GM13977 (cell line): ENCODE measurements around the gene ATPAF1.

ENCODE experiments used
- DNase-seq: peaks from one replicate; pipeline ENCODE4 v3.0.0; 2012; ENCODE audit warnings: low spot score
- CTCF ChIP-seq: IDR thresholded peaks from 2 replicates; pipeline ENCODE4 v1.5.1; 2012; ENCODE audit warnings: mild to moderate bottlenecking, control low read depth; ENCODE audit not compliant: insufficient read depth; ENCODE audit errors: extremely low read depth, missing control alignments
- in situ Hi-C: fragments of 300-500 bp; cut with MboI; formaldehyde crosslinking; loops from one replicate; pipeline ENCODE4 v1.12.0; 2022; ENCODE audit warnings: low sequenced_read_pairs, low pct_unique_long_range_greater_than_20kb, mixed read lengths, inconsistent platforms; ENCODE audit not compliant: unreplicated experiment

The ATPAF1 gene

DNA sequence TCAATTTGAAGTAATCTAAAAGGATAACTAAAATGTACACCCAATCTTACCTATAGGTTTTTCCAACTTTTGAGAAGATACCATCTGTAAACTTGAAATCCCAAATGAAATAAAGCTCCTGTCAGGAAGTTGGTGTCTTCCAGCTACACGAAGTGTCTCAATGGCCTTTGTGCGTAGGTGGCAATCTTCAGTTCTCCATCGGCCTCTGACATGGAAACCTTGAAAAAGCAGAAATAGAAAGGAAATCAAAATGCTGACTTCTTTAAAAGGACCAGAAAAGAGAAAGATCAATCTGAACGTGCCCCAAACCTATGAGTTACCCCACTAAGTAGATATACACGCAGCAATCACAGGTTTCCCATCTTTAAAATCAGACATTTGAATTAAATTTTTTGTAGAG, 74.1 kb downstream of the ATPAF1 start:
- no peak for TF ChIP-seq CTCF
- DNase-seq: no peak
- in situ Hi-C loops: no loop called here

DNA sequence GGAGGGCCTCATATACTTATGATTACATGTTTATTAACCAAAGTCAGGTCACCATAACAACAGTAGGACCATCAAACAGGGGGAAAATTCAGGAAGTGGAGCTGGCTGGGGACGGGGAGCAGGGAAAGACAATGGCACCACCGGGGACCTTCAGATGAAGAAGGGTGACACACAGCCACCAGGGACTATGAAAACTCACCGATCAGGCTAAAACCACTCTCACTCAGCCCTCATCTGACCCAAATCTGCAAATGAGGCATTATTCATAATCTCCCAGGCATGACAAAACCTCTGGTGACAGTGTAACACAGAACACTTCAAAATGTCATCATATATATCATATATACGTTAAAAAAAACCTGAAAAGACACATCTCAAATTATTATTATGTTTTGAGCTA, 75.3 kb downstream of the ATPAF1 start:
- no peak for DNase-seq
- TF ChIP-seq CTCF: no peak
- in situ Hi-C loops: no loop called here

GRCh38 chr1:46589529-46589928, 78.6 kb downstream of the ATPAF1 start:
- in situ Hi-C loops: no loop called here
- TF ChIP-seq CTCF: no peak
- DNase-seq: no peak

DNA sequence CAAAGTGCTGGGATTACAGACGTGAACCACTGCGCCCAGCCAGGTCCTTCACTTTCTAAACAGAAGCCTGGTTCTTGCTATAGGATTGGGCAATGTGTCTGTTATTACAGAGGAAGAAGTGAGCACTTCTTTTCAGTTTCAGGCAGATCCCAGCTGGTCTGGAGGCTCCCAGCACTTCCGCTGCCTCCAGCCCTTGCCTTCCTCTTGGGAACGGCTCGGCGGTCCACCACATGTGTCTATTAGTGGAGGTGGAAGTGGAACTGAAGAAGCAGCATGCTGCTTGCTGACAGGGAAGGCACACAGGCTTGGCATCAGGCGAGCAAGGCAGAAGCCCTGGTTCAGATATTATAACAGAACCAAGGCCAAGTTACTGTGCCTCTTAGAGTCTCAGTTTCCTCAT, 81.1 kb downstream of the ATPAF1 start:
- TF ChIP-seq CTCF: no peak
- DNase-seq: no peak
- in situ Hi-C loops: no loop called here

DNA sequence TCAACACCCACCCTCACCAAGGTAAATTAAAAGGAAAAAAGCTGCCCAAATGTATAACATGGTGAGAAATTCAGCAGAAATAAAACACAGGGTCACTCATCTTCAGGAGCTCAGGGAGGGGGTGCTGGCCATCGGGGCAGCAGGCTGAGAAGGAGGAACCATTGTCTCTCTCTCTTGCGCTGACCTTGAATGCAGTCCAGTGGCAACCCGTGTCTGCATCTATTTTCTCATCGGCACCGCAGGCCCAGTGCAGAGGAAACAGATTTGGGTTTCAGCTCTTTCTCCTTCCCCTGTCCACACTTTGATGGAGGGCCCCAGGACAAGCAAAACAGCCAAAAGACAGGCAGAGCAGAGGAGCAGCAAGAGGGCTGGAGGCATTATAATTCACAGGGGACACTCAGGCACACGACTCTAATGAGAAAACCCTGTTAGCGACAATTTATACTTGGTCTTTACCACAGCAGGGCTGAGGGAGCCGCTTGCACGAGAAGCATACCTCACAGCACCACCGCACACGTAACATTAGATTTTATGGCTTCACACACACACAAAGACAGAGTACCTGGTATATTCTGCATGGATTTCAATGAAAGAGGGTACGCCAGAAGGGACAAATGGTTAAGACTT, 82.7 kb downstream of the ATPAF1 start:
- in situ Hi-C loops: no loop called here
- DNase-seq: no peak
- TF ChIP-seq CTCF: no peak

- DNase-seq: no peak
- no peak for TF ChIP-seq CTCF
- in situ Hi-C loops: no loop called here
Measured at GRCh38 chr1:46583494-46583893, 84.7 kb downstream of the ATPAF1 start.

DNA sequence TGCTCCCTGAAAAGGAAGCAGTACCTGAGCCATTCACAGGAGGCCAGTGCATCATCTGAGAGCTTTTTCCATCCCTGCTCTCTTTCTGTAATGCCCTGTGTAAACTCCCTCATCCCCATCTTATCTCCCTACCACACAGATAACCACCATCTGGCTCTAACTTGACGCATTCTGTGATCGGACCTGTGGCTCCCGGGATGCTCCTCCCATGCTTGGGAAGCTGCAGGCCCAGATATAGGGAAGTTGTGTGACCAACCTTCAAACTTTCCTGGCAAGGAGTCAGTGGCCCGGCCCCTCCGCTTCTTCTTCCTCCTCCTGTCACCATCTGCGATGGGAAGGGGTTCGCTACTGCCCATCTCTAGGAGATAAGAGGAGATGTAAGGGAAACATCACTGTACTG, 85.2 kb downstream of the ATPAF1 start:
- TF ChIP-seq CTCF: no peak
- in situ Hi-C loops: no loop called here
- no peak for DNase-seq
